Measurements from ENCODE around the gene HRH2. TPM values are rescaled to one million over a fixed set of nuclear protein-coding genes. Genes with fewer than 3 reads are reported as not detected.

HRH2 gene
- total and polyA plus RNA-seq, 2 donors (not counting 1 experiment from before 2014, with no cell fraction given) = 0.46 TPM; not detected in 1

- peak overlapping the region; percentile 42 for H2AFZ ChIP-seq (ENCODE audit: insufficient read depth, low read depth, low read length, poor library complexity, severe bottlenecking)
- no peaks in the 10 kb centered on the region for H3K36me3 ChIP-seq (replicated peaks in 1 of 2; ENCODE audit: control extremely low read depth in 1 of 2, control insufficient read depth in 1 of 2, extremely low read depth in 1 of 2, insufficient read depth in 2 of 2, low read length in 1 of 2)
- H3K4me2 ChIP-seq (replicated peaks; ENCODE audit: low read depth, low read length, poor library complexity, severe bottlenecking) = peak overlapping the region; percentile 69
- no peaks in the 10 kb centered on the region for H3K79me2 ChIP-seq (ENCODE audit: control insufficient read depth, insufficient read depth, low read length)
- H3K27me3 ChIP-seq (replicated peaks in 1 of 4; ENCODE audit: control extremely low read depth in 1 of 4, control insufficient read depth in 3 of 4, insufficient read depth in 4 of 4, low read length in 3 of 4) = peaks cover 0 to 36% (median 18%) of the 10 kb centered on the region in 4 experiments
- H3K4me1 ChIP-seq (ENCODE audit: control insufficient read depth in 2 of 2, insufficient read depth in 2 of 2, low read length in 2 of 2) = peaks cover 9 to 13% of the 10 kb centered on the region in 2 donors
- H3K9me3 ChIP-seq (ENCODE audit: control extremely low read depth in 1 of 3, control insufficient read depth in 2 of 3, insufficient read depth in 1 of 3, low read length in 2 of 3) = no peaks in the 10 kb centered on the region
- WGBS (ENCODE audit: insufficient coverage) = 9% methylated on average over 40 of the region's 41 CpGs
- H4K20me1 ChIP-seq (ENCODE audit: control insufficient read depth, insufficient read depth, low read length, poor library complexity, severe bottlenecking) = no peaks in the 10 kb centered on the region
- H3K4me1 Mint-ChIP-seq = peaks cover 13% of the 10 kb centered on the region
- peak overlapping the region in 4 of 5 experiments; percentile 21 to 68 (median 32) for H3K4me3 ChIP-seq (ENCODE audit: control extremely low read depth in 1 of 5, extremely low read depth in 1 of 5, insufficient read depth in 1 of 5, low read depth in 2 of 5, low read length in 4 of 5)
- ChIA-PET CTCF (interaction anchor here (0.6 kb wide), 1 partner anchor 102 kb away, joined by 3 read pairs; no protein-coding TSS in a partner anchor), POLR2A (no interaction called here)
- DNase-seq (no peak), ATAC-seq (ENCODE audit: low read depth) (no peak)
- H3K27me3 Mint-ChIP-seq = peaks cover 65% of the 10 kb centered on the region
- H3K27ac Mint-ChIP-seq = no peak overlapping the region
- peak overlapping the region; percentile 15 for H3K9ac ChIP-seq (ENCODE audit: low read length)
- intact Hi-C loops (cut with micrococcal nuclease) = no loop called here
- H3K4me3 Mint-ChIP-seq = peak overlapping the region; percentile 56
- TF ChIP-seq CTCF (IDR thresholded peaks at IDR 0.05) (no peak), EZH2 (IDR thresholded peaks at IDR 0.05; ENCODE audit: borderline replicate concordance, insufficient read depth, low read depth, low read length, poor library complexity, severe bottlenecking) (no peak)
- no peak overlapping the region for H3K27ac ChIP-seq (ENCODE audit: low read length in 2 of 2)
- H3K9me3 Mint-ChIP-seq (ENCODE audit: insufficient read depth) = no peaks in the 10 kb centered on the region
Measured at GRCh38 chr5:175658299-175659145, 651 bp downstream of the HRH2 start.
